Middle frontal gyrus (tissue), 1 donor: Measurements from ENCODE around the gene RNF144B.
"Not testable (repeated sequence)": the region's sequence is repeated elsewhere in the genome, so short reads cannot be mapped to it uniquely, and the experiment has no call there.

Experiments used
- DNase-seq: peaks from one replicate; pipeline ENCODE4 v3.0.0-alpha.2; 2015; ENCODE audit warnings: low spot score; ENCODE audit errors: extremely low spot score

Gene RNF144B

GRCh38 chr6:18371010-18371409 lies 16.1 kb upstream of the RNF144B start:
- no peak for DNase-seq

- no peak for DNase-seq
Observed at GRCh38 chr6:18371656-18372055, 15.5 kb upstream of the RNF144B start.

GRCh38 chr6:18380158-18380836 lies 6.9 kb upstream of the RNF144B start:
- DNase-seq: no peak

GRCh38 chr6:18380851-18381250 lies 6.3 kb upstream of the RNF144B start:
- no peak for DNase-seq

- DNase-seq: no peak
Observed at GRCh38 chr6:18383441-18383840, 3.7 kb upstream of the RNF144B start.

- no peak for DNase-seq
Observed at GRCh38 chr6:18384621-18385020, 2.5 kb upstream of the RNF144B start.

GRCh38 chr6:18386298-18386976 lies 713 bp upstream of the RNF144B start:
- DNase-seq: no peak

GRCh38 chr6:18388271-18388670 lies 1.1 kb downstream of the RNF144B start:
- DNase-seq: no peak

- DNase-seq: no peak
Observed at GRCh38 chr6:18388942-18389341, 1.8 kb downstream of the RNF144B start.

- DNase-seq: no peak
Observed at GRCh38 chr6:18389479-18389878, 2.3 kb downstream of the RNF144B start.

- no peak for DNase-seq
Observed at GRCh38 chr6:18390476-18390875, 3.3 kb downstream of the RNF144B start.

- no peak for DNase-seq
Observed at GRCh38 chr6:18391023-18391422, 3.9 kb downstream of the RNF144B start.

- DNase-seq: no peak
Observed at GRCh38 chr6:18392346-18392877, 5.3 kb downstream of the RNF144B start.

- no peak for DNase-seq
Observed at GRCh38 chr6:18393698-18394097, 6.5 kb downstream of the RNF144B start.

- DNase-seq: no peak
Observed at GRCh38 chr6:18395177-18395855, 8.2 kb downstream of the RNF144B start.

- DNase-seq: no peak
Observed at GRCh38 chr6:18395856-18396197, 8.7 kb downstream of the RNF144B start.

GRCh38 chr6:18397701-18398100 lies 10.6 kb downstream of the RNF144B start:
- DNase-seq: no peak

- DNase-seq: not testable (repeated sequence)
Observed at GRCh38 chr6:18398225-18398624, 11.1 kb downstream of the RNF144B start.

GRCh38 chr6:18400831-18401446 lies 13.8 kb downstream of the RNF144B start:
- no peak for DNase-seq

GRCh38 chr6:18404965-18405364 lies 17.8 kb downstream of the RNF144B start:
- not testable (repeated sequence) for DNase-seq

GRCh38 chr6:18405477-18406293 lies 18.5 kb downstream of the RNF144B start:
- no peak for DNase-seq
